GM23338 (cell line): Measurements from ENCODE around the gene LRBA. TPM values are rescaled to one million over a fixed set of nuclear protein-coding genes. Genes with fewer than 3 reads are reported as not detected.

Source experiments
- ATAC-seq: fragments of 200-7000 bp; cut with Tn5 transposase; 3 replicates; pipeline ENCODE4 v1.9.1; 2020
- DNase-seq: peaks from one replicate; pipeline ENCODE4 v3.0.0-alpha.2; 2015; ENCODE audit warnings: low spot score
- H2AFZ ChIP-seq: fragments of 200-600 bp; sonication (generic); 2 replicates; pipeline ENCODE4 v1.8.0; 2016; ENCODE audit warnings: antibody characterized with exemption, mild to moderate bottlenecking, moderate library complexity
- H3F3A ChIP-seq: fragments of 200-600 bp; sonication (generic); replicated peaks from 2 replicates; pipeline ENCODE4 v1.8.0; 2017; ENCODE audit warnings: antibody characterized with exemption, mixed run types, low read depth
- H3K27ac ChIP-seq: fragments of 200-600 bp; sonication (generic); 2 replicates; pipeline ENCODE4 v1.6.1; 2016; ENCODE audit warnings: low read depth
- H3K27me3 ChIP-seq: fragments of 200-600 bp; sonication (generic); 2 replicates; pipeline ENCODE4 v1.8.0; 2016; ENCODE audit warnings: mild to moderate bottlenecking, mixed run types, moderate library complexity; ENCODE audit not compliant: insufficient read depth
- H3K36me3 ChIP-seq: fragments of 200-600 bp; sonication (generic); 2 replicates; pipeline ENCODE4 v1.8.0; 2016; ENCODE audit warnings: mild to moderate bottlenecking; ENCODE audit not compliant: insufficient read depth
- H3K4me1 ChIP-seq: fragments of 200-600 bp; sonication (generic); 2 replicates; pipeline ENCODE4 v1.8.0; 2016; ENCODE audit warnings: mild to moderate bottlenecking, moderate library complexity; ENCODE audit not compliant: insufficient read depth
- H3K4me2 ChIP-seq: fragments of 200-600 bp; sonication (generic); 2 replicates; pipeline ENCODE4 v1.7.1; 2017; ENCODE audit warnings: mixed run types
- H3K4me3 ChIP-seq: fragments of 200-600 bp; sonication (generic); 2 replicates; pipeline ENCODE4 v1.6.1; 2016; ENCODE audit warnings: mixed run types
- H3K79me2 ChIP-seq: fragments of 200-600 bp; sonication (generic); replicated peaks from 2 replicates; pipeline ENCODE4 v1.8.0; 2017; ENCODE audit warnings: mild to moderate bottlenecking; ENCODE audit not compliant: insufficient read depth
- H3K9me2 ChIP-seq: fragments of 200-600 bp; sonication (generic); 2 replicates; pipeline ENCODE4 v1.8.0; 2017; ENCODE audit not compliant: insufficient read depth
- H4K20me1 ChIP-seq: fragments of 200-600 bp; sonication (generic); replicated peaks from 2 replicates; pipeline ENCODE4 v1.8.0; 2017; ENCODE audit warnings: mild to moderate bottlenecking; ENCODE audit not compliant: insufficient read depth
- H3K27ac Mint-ChIP-seq: 2 replicates; pipeline ENCODE4 v1.8.0; 2020; ENCODE audit warnings: inconsistent platforms, mild to moderate bottlenecking, moderate library complexity, mixed read lengths
- H3K27me3 Mint-ChIP-seq: 3 replicates; pipeline ENCODE4 v1.8.0; 2022; ENCODE audit warnings: low read depth, mild to moderate bottlenecking, moderate library complexity, mixed read lengths, inconsistent platforms; ENCODE audit not compliant: insufficient read depth, poor library complexity
- H3K36me3 Mint-ChIP-seq: 3 replicates; pipeline ENCODE4 v1.8.0; 2021; ENCODE audit warnings: low read depth, mild to moderate bottlenecking, inconsistent platforms, moderate library complexity, mixed read lengths
- H3K4me1 Mint-ChIP-seq: 3 replicates; pipeline ENCODE4 v1.8.0; 2020; ENCODE audit warnings: mild to moderate bottlenecking, inconsistent platforms, mixed read lengths
- H3K4me3 Mint-ChIP-seq: 3 replicates; pipeline ENCODE4 v1.8.0; 2021; ENCODE audit warnings: moderate library complexity, mild to moderate bottlenecking, inconsistent platforms, mixed read lengths
- H3K9me3 Mint-ChIP-seq: 3 replicates; pipeline ENCODE4 v1.8.0; 2020; ENCODE audit warnings: moderate library complexity, mild to moderate bottlenecking, inconsistent platforms, mixed read lengths
- CREB1 ChIP-seq: fragments of 250-450 bp; sonication (Bioruptor Pico); IDR thresholded peaks from 2 replicates; pipeline ENCODE4 v1.5.0; 2020; ENCODE audit warnings: low read depth, mild to moderate bottlenecking, moderate library complexity
- EZH2phosphoT487 ChIP-seq: fragments of 200-600 bp; sonication (generic); IDR thresholded peaks from one replicate; pipeline ENCODE4 v1.8.1; 2018; ENCODE audit warnings: antibody characterized with exemption; ENCODE audit not compliant: unreplicated experiment
- JUNB ChIP-seq: IDR thresholded peaks from one replicate; pipeline ENCODE4 v1.6.1; 2016; ENCODE audit warnings: antibody characterized with exemption; ENCODE audit not compliant: unreplicated experiment
- NANOG ChIP-seq: IDR thresholded peaks from 2 replicates; pipeline ENCODE4 v1.6.1; 2016; ENCODE audit warnings: antibody characterized with exemption, borderline replicate concordance
- POLR2AphosphoS5 ChIP-seq: IDR thresholded peaks from 2 replicates; pipeline ENCODE4 v1.6.1; 2016; ENCODE audit warnings: antibody characterized with exemption, low read depth
- STAT1 ChIP-seq: IDR thresholded peaks from one replicate; pipeline ENCODE4 v1.6.1; 2016; ENCODE audit warnings: antibody characterized with exemption; ENCODE audit not compliant: unreplicated experiment
- ZNF114 ChIP-seq: fragments of 250-450 bp; sonication (Bioruptor Pico); IDR thresholded peaks from 2 replicates; pipeline ENCODE4 v1.5.0; 2020; ENCODE audit warnings: mild to moderate bottlenecking, moderate library complexity
- ZNF331 ChIP-seq: fragments of 250-450 bp; sonication (Bioruptor Pico); IDR thresholded peaks from 2 replicates; pipeline ENCODE4 v1.5.0; 2020; ENCODE audit warnings: low read depth, mild to moderate bottlenecking, moderate library complexity
- polyA plus RNA-seq: library from polyadenylated mRNA; unstranded; fragments of >200 nt; fragmentation: Nextera tagmentation; extraction: Ambion mirVana; gene quantifications from 2 replicates; pipeline ENCODE4 v1.2.1, GENCODE V29; 2016
- total RNA-seq: library from RNA; depleted of rRNA; stranded (reverse); fragments of >200 nt; shearing (Covaris generic); gene quantifications from 2 replicates; pipeline ENCODE4 v1.2.3, GENCODE V29; 2014
- TF ChIP-seq, protein P1 (sequence below): IDR thresholded peaks from 2 replicates; pipeline ENCODE4 v1.6.1; 2016; ENCODE audit warnings: antibody characterized with exemption
- TF ChIP-seq, protein P2 (sequence below): IDR thresholded peaks from one replicate; pipeline ENCODE4 v1.6.1; 2018; ENCODE audit warnings: antibody characterized with exemption; ENCODE audit not compliant: unreplicated experiment
- TF ChIP-seq, protein P3 (sequence below), 2 experiments: fragments of 200-600 bp in 1 of 2; sonication (generic) in 1 of 2; conservative IDR thresholded peaks; 2 replicates each; pipeline versions ENCODE4 v1.5.1 to v1.6.1; 2016 to 2017; ENCODE audit warnings: antibody characterized with exemption in 2 of 2, low read depth in 2 of 2, mild to moderate bottlenecking in 2 of 2, moderate library complexity in 1 of 2

LRBA gene
- total and polyA plus RNA-seq, 2 experiments from 2014 or later: 23.3 to 126 TPM

DNA sequence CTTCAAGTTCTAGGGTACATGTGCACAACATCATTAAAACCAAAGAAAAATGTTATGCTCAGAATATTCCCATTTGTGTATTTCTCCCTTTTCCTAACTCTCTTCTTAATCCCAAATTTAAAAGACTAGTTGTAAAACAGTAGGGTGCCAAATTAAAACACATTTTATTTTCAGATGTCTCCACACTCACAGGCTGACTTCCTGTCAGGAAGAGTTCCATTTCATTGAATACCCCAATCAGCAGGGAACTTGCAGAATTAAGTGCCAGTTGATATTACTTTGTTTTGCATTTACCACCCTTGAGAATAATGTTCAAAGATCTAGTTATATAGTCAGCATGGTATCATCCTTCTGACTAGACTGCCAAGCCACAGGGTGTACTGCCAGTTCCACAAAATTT, 225.2 kb downstream of the LRBA start:
- peaks cover 29% of the 10 kb centered on the region for H3K4me1 Mint-ChIP-seq
- H3K36me3 Mint-ChIP-seq: no peaks in the 10 kb centered on the region

GRCh38 chr4:150784939-150785338, 230.1 kb downstream of the LRBA start:
- Histone ChIP-seq H3K4me2 (peak overlapping the region; percentile 53; the same call in 1 of the 2 replicates), H3K4me3 (no peak overlapping the region), H3K36me3 (no peaks in the 10 kb centered on the region), H3K27ac (peak overlapping the region; percentile 27; the same call in 1 of the 2 replicates), H3K79me2 (no peaks in the 10 kb centered on the region), H3F3A (no peaks in the 10 kb centered on the region), H3K4me1 (peaks cover 29% of the 10 kb centered on the region), H2AFZ (no peak overlapping the region), H3K9me2 (no peaks in the 10 kb centered on the region), H3K27me3 (no peaks in the 10 kb centered on the region), H4K20me1 (no peaks in the 10 kb centered on the region)
- Mint-ChIP-seq H3K4me3 (no peak overlapping the region), H3K4me1 (peaks cover 34% of the 10 kb centered on the region), H3K27ac (peak overlapping the region; percentile 57), H3K9me3 (no peaks in the 10 kb centered on the region), H3K27me3 (peaks cover 2% of the 10 kb centered on the region), H3K36me3 (no peaks in the 10 kb centered on the region; the same call in 2 of the 3 replicates)
- ATAC-seq: no peak
- DNase-seq: no peak
- TF ChIP-seq, protein P1, sequence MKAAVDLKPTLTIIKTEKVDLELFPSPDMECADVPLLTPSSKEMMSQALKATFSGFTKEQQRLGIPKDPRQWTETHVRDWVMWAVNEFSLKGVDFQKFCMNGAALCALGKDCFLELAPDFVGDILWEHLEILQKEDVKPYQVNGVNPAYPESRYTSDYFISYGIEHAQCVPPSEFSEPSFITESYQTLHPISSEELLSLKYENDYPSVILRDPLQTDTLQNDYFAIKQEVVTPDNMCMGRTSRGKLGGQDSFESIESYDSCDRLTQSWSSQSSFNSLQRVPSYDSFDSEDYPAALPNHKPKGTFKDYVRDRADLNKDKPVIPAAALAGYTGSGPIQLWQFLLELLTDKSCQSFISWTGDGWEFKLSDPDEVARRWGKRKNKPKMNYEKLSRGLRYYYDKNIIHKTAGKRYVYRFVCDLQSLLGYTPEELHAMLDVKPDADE: no peak
- no peak for TF ChIP-seq ZNF114 (CRISPR knock-in tag)
- no peak for TF ChIP-seq JUNB
- no peak for TF ChIP-seq NANOG
- TF ChIP-seq POLR2AphosphoS5: no peak

More for the DNA sequence above, 225.2 kb downstream of the LRBA start:
- Histone ChIP-seq H3K4me2 (0 out of 2 replicates have a peak overlapping the region, but pooled peaks have one; percentile 2), H4K20me1 (no peaks in the 10 kb centered on the region), H3K27me3 (no peaks in the 10 kb centered on the region), H3K4me3 (no peak overlapping the region), H3K27ac (no peak overlapping the region), H3K36me3 (no peaks in the 10 kb centered on the region), H3K9me2 (no peaks in the 10 kb centered on the region), H3F3A (no peaks in the 10 kb centered on the region), H3K79me2 (no peaks in the 10 kb centered on the region), H2AFZ (no peak overlapping the region), H3K4me1 (peaks cover 33% of the 10 kb centered on the region)
- TF ChIP-seq NANOG (0 out of 2 replicates have a peak, but pooled peaks have one; percentile 39), ZNF331 (CRISPR knock-in tag) (no peak), ZNF114 (CRISPR knock-in tag) (no peak), POLR2AphosphoS5 (no peak)
- H3K27me3 Mint-ChIP-seq: peaks cover 2% of the 10 kb centered on the region
- DNase-seq (peak; percentile 27), ATAC-seq (no peak)
- H3K4me3 Mint-ChIP-seq: no peak overlapping the region
- no peak overlapping the region; the same call in 1 of the 2 replicates for H3K27ac Mint-ChIP-seq
- no peaks in the 10 kb centered on the region for H3K9me3 Mint-ChIP-seq

DNA sequence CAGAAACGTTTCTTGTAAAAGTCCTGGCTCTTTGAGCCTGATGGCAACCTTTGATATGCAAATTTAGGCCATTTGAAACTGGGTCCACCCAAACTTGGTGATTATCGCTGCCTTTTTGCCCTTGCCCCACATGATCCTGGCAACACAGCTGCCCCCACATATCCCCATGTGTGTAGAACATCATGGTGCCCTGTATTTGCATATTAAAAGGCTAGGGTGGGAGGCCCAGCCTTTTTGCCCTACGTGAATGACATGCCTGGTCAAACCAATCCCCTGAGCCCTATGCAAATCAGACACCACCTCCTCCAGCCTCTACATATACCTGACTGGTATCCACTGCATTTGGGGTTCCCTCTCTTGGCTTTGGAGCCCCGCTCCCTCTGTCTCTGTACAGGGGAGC, 230.8 kb downstream of the LRBA start:
- Mint-ChIP-seq H3K9me3 (no peaks in the 10 kb centered on the region), H3K4me3 (no peak overlapping the region; the same call in 2 of the 3 replicates), H3K27me3 (peaks cover 2% of the 10 kb centered on the region), H3K27ac (peak overlapping the region; percentile 53; the same call in 1 of the 2 replicates), H3K4me1 (peaks cover 31% of the 10 kb centered on the region), H3K36me3 (no peaks in the 10 kb centered on the region; the same call in 2 of the 3 replicates)
- Histone ChIP-seq H3K27ac (peak overlapping the region; percentile 27; the same call in 1 of the 2 replicates), H3K4me1 (peaks cover 24% of the 10 kb centered on the region), H3K9me2 (no peaks in the 10 kb centered on the region), H4K20me1 (no peaks in the 10 kb centered on the region), H3F3A (no peaks in the 10 kb centered on the region), H3K79me2 (no peaks in the 10 kb centered on the region), H3K4me2 (peak overlapping the region; percentile 53; the same call in 1 of the 2 replicates), H2AFZ (no peak overlapping the region), H3K27me3 (no peaks in the 10 kb centered on the region), H3K4me3 (no peak overlapping the region), H3K36me3 (no peaks in the 10 kb centered on the region)
- ATAC-seq (peak; percentile 91), DNase-seq (peak; percentile 54)
- TF ChIP-seq CREB1 (CRISPR knock-in tag) (peak; percentile 59), ZNF331 (CRISPR knock-in tag) (no peak), POLR2AphosphoS5 (no peak), ZNF114 (CRISPR knock-in tag) (no peak), STAT1 (no peak), EZH2phosphoT487 (no peak), JUNB (no peak)
- TF ChIP-seq, protein P2, sequence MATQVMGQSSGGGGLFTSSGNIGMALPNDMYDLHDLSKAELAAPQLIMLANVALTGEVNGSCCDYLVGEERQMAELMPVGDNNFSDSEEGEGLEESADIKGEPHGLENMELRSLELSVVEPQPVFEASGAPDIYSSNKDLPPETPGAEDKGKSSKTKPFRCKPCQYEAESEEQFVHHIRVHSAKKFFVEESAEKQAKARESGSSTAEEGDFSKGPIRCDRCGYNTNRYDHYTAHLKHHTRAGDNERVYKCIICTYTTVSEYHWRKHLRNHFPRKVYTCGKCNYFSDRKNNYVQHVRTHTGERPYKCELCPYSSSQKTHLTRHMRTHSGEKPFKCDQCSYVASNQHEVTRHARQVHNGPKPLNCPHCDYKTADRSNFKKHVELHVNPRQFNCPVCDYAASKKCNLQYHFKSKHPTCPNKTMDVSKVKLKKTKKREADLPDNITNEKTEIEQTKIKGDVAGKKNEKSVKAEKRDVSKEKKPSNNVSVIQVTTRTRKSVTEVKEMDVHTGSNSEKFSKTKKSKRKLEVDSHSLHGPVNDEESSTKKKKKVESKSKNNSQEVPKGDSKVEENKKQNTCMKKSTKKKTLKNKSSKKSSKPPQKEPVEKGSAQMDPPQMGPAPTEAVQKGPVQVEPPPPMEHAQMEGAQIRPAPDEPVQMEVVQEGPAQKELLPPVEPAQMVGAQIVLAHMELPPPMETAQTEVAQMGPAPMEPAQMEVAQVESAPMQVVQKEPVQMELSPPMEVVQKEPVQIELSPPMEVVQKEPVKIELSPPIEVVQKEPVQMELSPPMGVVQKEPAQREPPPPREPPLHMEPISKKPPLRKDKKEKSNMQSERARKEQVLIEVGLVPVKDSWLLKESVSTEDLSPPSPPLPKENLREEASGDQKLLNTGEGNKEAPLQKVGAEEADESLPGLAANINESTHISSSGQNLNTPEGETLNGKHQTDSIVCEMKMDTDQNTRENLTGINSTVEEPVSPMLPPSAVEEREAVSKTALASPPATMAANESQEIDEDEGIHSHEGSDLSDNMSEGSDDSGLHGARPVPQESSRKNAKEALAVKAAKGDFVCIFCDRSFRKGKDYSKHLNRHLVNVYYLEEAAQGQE: no peak
- TF ChIP-seq, protein P3, sequence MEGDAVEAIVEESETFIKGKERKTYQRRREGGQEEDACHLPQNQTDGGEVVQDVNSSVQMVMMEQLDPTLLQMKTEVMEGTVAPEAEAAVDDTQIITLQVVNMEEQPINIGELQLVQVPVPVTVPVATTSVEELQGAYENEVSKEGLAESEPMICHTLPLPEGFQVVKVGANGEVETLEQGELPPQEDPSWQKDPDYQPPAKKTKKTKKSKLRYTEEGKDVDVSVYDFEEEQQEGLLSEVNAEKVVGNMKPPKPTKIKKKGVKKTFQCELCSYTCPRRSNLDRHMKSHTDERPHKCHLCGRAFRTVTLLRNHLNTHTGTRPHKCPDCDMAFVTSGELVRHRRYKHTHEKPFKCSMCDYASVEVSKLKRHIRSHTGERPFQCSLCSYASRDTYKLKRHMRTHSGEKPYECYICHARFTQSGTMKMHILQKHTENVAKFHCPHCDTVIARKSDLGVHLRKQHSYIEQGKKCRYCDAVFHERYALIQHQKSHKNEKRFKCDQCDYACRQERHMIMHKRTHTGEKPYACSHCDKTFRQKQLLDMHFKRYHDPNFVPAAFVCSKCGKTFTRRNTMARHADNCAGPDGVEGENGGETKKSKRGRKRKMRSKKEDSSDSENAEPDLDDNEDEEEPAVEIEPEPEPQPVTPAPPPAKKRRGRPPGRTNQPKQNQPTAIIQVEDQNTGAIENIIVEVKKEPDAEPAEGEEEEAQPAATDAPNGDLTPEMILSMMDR (conservative IDR thresholded peaks at IDR 0.05; ENCODE audit: low read depth in 2 of 2): no peak
- TF ChIP-seq, protein P1: no peak
